H9 (cell line): ENCODE measurements around the gene MRPL14. TPM values are rescaled to one million over a fixed set of nuclear protein-coding genes. Genes with fewer than 3 reads are reported as not detected.

Experiments
- DNase-seq: peaks from one replicate; pipeline ENCODE4 v3.0.0-alpha.2; 2017
- H2AFZ ChIP-seq: one replicate; pipeline ENCODE4 v1.6.1; 2013; ENCODE audit warnings: mild to moderate bottlenecking, low read length, control low read depth, moderate library complexity
- H2AK5ac ChIP-seq: 2 replicates; pipeline ENCODE4 v1.6.1; 2013; ENCODE audit warnings: low read length, control low read depth, mixed read lengths; ENCODE audit not compliant: insufficient read length
- H2BK120ac ChIP-seq: one replicate; pipeline ENCODE4 v1.6.1; 2013; ENCODE audit warnings: low read depth, mild to moderate bottlenecking, low read length, control low read depth, inconsistent platforms; ENCODE audit not compliant: poor library complexity, severe bottlenecking
- H2BK12ac ChIP-seq: 2 replicates; pipeline ENCODE4 v1.6.1; 2013; ENCODE audit warnings: low read length, control low read depth, mixed read lengths, low read depth; ENCODE audit not compliant: insufficient read length
- H2BK15ac ChIP-seq: 2 replicates; pipeline ENCODE4 v1.6.1; 2013; ENCODE audit warnings: low read depth, low read length, control low read depth
- H2BK20ac ChIP-seq: one replicate; pipeline ENCODE4 v1.6.1; 2013; ENCODE audit warnings: low read depth, mild to moderate bottlenecking, low read length, control low read depth, inconsistent platforms; ENCODE audit not compliant: poor library complexity, severe bottlenecking
- H2BK5ac ChIP-seq: 2 replicates; pipeline ENCODE4 v1.6.1; 2013; ENCODE audit warnings: low read length, control low read depth, mixed read lengths; ENCODE audit not compliant: insufficient read length
- H3K14ac ChIP-seq: 2 replicates; pipeline ENCODE4 v1.6.1; 2013; ENCODE audit warnings: low read length, control low read depth; ENCODE audit not compliant: insufficient read depth
- H3K18ac ChIP-seq: 2 replicates; pipeline ENCODE4 v1.6.1; 2013; ENCODE audit warnings: low read depth, mild to moderate bottlenecking, mixed read lengths, low read length, control low read depth; ENCODE audit not compliant: insufficient read length
- H3K23ac ChIP-seq: 2 replicates; pipeline ENCODE4 v1.6.1; 2013; ENCODE audit warnings: low read length, control low read depth, mixed read lengths, low read depth; ENCODE audit not compliant: insufficient read length
- H3K23me2 ChIP-seq: 2 replicates; pipeline ENCODE4 v1.6.1; 2013; ENCODE audit warnings: low read depth, mild to moderate bottlenecking, mixed read lengths, low read length, control low read depth; ENCODE audit not compliant: insufficient read length, poor library complexity, severe bottlenecking
- H3K27ac ChIP-seq: 2 replicates; pipeline ENCODE4 v1.5.1; 2013; ENCODE audit warnings: low read length, control low read depth, mixed read lengths, low read depth; ENCODE audit not compliant: insufficient read length
- H3K27me3 ChIP-seq: 2 replicates; pipeline ENCODE4 v1.6.1; 2013; ENCODE audit warnings: low read length, control low read depth, inconsistent platforms; ENCODE audit not compliant: insufficient read depth
- H3K4ac ChIP-seq: 2 replicates; pipeline ENCODE4 v1.6.1; 2013; ENCODE audit warnings: low read depth, mild to moderate bottlenecking, control low read depth, inconsistent platforms, low read length, moderate library complexity
- H3K4me1 ChIP-seq: 2 replicates; pipeline ENCODE4 v1.6.1; 2013; ENCODE audit warnings: low read length, control low read depth, inconsistent platforms; ENCODE audit not compliant: insufficient read depth
- H3K4me2 ChIP-seq: 2 replicates; pipeline ENCODE4 v1.6.1; 2013; ENCODE audit warnings: low read length, control low read depth, mixed read lengths; ENCODE audit not compliant: insufficient read length, insufficient read depth
- H3K56ac ChIP-seq: 2 replicates; pipeline ENCODE4 v1.6.1; 2013; ENCODE audit warnings: low read depth, mild to moderate bottlenecking, mixed read lengths, low read length, control low read depth; ENCODE audit not compliant: insufficient read length
- H3K79me1 ChIP-seq: 2 replicates; pipeline ENCODE4 v1.6.1; 2013; ENCODE audit warnings: low read depth, mild to moderate bottlenecking, moderate library complexity, low read length, control low read depth, inconsistent platforms; ENCODE audit not compliant: insufficient read depth, poor library complexity, severe bottlenecking
- H3K79me2 ChIP-seq: 2 replicates; pipeline ENCODE4 v1.6.1; 2013; ENCODE audit warnings: low read length, control low read depth, inconsistent platforms; ENCODE audit not compliant: insufficient read depth
- H3K9ac ChIP-seq: 2 replicates; pipeline ENCODE4 v1.6.1; 2013; ENCODE audit warnings: low read length, control low read depth, mixed read lengths; ENCODE audit not compliant: insufficient read length; ENCODE audit errors: extremely low read depth
- H3K9me3 ChIP-seq: one replicate; pipeline ENCODE4 v1.6.1; 2013; ENCODE audit warnings: low read depth, low read length, inconsistent platforms; ENCODE audit not compliant: control insufficient read depth
- H3T11ph ChIP-seq: one replicate; pipeline ENCODE4 v1.6.1; 2013; ENCODE audit warnings: mild to moderate bottlenecking, low read length, control low read depth, inconsistent platforms
- H4K20me1 ChIP-seq: one replicate; pipeline ENCODE4 v1.6.1; 2013; ENCODE audit not compliant: control insufficient read depth, insufficient read length, insufficient read depth
- H4K5ac ChIP-seq: 2 replicates; pipeline ENCODE4 v1.6.1; 2013; ENCODE audit warnings: low read depth, mild to moderate bottlenecking, mixed read lengths, low read length, control low read depth; ENCODE audit not compliant: insufficient read length
- H4K8ac ChIP-seq: replicated peaks from 2 replicates; pipeline ENCODE4 v1.6.1; 2013; ENCODE audit warnings: low read length, control low read depth, mixed read lengths, low read depth; ENCODE audit not compliant: insufficient read length
- H4K91ac ChIP-seq: 2 replicates; pipeline ENCODE4 v1.6.1; 2013; ENCODE audit warnings: low read depth, mild to moderate bottlenecking, moderate library complexity, mixed read lengths, low read length, control low read depth; ENCODE audit not compliant: insufficient read length
- H3K27ac Mint-ChIP-seq, 3 experiments: 2 replicates in 2 of 3; 3 replicates in 1 of 3; pipeline ENCODE4 v1.8.0; 2020 to 2021; ENCODE audit warnings: mixed read lengths in 3 of 3, mild to moderate bottlenecking in 1 of 3, moderate library complexity in 1 of 3
- H3K27me3 Mint-ChIP-seq: 2 replicates; pipeline ENCODE4 v1.8.0; 2021; ENCODE audit warnings: low read depth, mild to moderate bottlenecking, moderate library complexity, mixed read lengths
- H3K36me3 Mint-ChIP-seq, 3 experiments: 2 replicates in 2 of 3; 3 replicates in 1 of 3; pipeline ENCODE4 v1.8.0; 2020 to 2021; ENCODE audit warnings: low read depth in 3 of 3, mixed read lengths in 3 of 3; ENCODE audit not compliant: insufficient read depth in 1 of 3
- H3K4me1 Mint-ChIP-seq, 2 experiments: 2 replicates each; pipeline ENCODE4 v1.8.0; 2020; ENCODE audit warnings: mixed read lengths in 2 of 2
- H3K4me3 Mint-ChIP-seq, 2 experiments: 2 replicates in 1 of 2; 3 replicates in 1 of 2; pipeline ENCODE4 v1.8.0; 2020 to 2021; ENCODE audit warnings: mild to moderate bottlenecking in 2 of 2, mixed read lengths in 2 of 2, moderate library complexity in 1 of 2
- H3K9me3 Mint-ChIP-seq, 2 experiments: 2 replicates in 1 of 2; 3 replicates in 1 of 2; pipeline ENCODE4 v1.8.0; 2020; ENCODE audit warnings: mild to moderate bottlenecking in 2 of 2, mixed read lengths in 2 of 2, moderate library complexity in 1 of 2
- CTCF ChIP-seq: fragments of 200-600 bp; sonication (generic); conservative IDR thresholded peaks from 3 replicates; pipeline ENCODE4 v1.8.0; 2021; ENCODE audit warnings: antibody characterized with exemption, mild to moderate bottlenecking
- WGBS: extraction: QIAGEN DNeasy Blood & Tissue Kit; methylation state at CpG from one replicate; pipeline ENCODE4 v1.1.7; 2013; ENCODE audit warnings: missing lambda C conversion rate, low lambda C conversion rate, mixed read lengths; ENCODE audit not compliant: insufficient read length; ENCODE audit errors: extremely low coverage; 5-methylcytosine and 5-hydroxymethylcytosine counted together
- total RNA-seq: library from RNA; stranded (reverse); gene quantifications from 2 replicates; pipeline ENCODE4 v1.2.1, GENCODE V29; 2021

Gene MRPL14
- total RNA-seq, 1 experiment from 2014 or later, result 80.1 TPM

DNA sequence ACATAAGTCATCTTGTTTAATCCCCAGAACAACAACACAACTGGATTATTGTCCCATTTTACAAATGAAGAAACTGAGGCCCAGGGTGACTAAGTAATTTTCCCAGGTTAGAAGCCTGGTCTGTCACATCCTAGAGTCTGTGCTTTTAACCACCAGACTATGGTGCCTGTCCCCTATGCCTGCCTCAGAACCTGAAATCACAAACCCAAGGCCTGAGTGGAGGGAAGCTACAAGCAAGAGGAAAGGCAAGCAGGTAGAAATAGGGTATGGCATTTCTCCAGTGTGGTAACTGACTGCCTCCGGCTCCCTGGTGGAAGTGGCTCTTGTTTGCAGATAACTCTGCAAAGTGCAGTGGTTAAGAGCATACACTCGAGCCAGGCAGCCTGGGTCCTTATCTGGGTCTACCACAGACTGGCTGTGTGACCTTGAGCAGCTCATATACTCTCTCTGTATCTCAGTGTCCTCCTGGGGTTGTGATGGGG lies 2.6 kb upstream of the MRPL14 start:
- H3K27ac ChIP-seq, result no peak overlapping the region
- H3K14ac ChIP-seq, result no peak overlapping the region
- no peaks in the 10 kb centered on the region for H3K9me3 ChIP-seq
- H3K27me3 ChIP-seq, result no peaks in the 10 kb centered on the region
- peaks cover 12% of the 10 kb centered on the region for H3K23me2 ChIP-seq
- Mint-ChIP-seq H3K9me3 (no peaks in the 10 kb centered on the region), H3K27me3 (no peaks in the 10 kb centered on the region; the same call in 1 of the 2 replicates), H3K4me1 (peaks cover 44 to 58% of the 10 kb centered on the region in 2 experiments), H3K4me3 (no peak overlapping the region), H3K27ac (no peak overlapping the region), H3K36me3 (peaks cover 5 to 9% (median 8%) of the 10 kb centered on the region in 3 experiments; a peak in 6 of 7 replicates)
- DNase-seq, result no peak
- H3K79me2 ChIP-seq, result peaks cover 20% of the 10 kb centered on the region; the same call in 1 of the 2 replicates
- no CpG with 5 or more reads among the region's 2 CpGs for WGBS
- no peak overlapping the region for H3T11ph ChIP-seq
- H3K4me1 ChIP-seq, result no peaks in the 10 kb centered on the region
- H2BK5ac ChIP-seq, result no peak overlapping the region
- no peak overlapping the region for H3K4me2 ChIP-seq
- H2BK20ac ChIP-seq, result no peak overlapping the region
- no peak overlapping the region for H2BK12ac ChIP-seq
- H2AK5ac ChIP-seq, result no peak overlapping the region
- H2BK120ac ChIP-seq, result no peak overlapping the region
- H2AFZ ChIP-seq, result no peak overlapping the region
- no peak overlapping the region for H4K5ac ChIP-seq
- H3K79me1 ChIP-seq, result no peaks in the 10 kb centered on the region
- no peak overlapping the region for H3K56ac ChIP-seq
- no peak overlapping the region for H3K9ac ChIP-seq
- peaks cover 3% of the 10 kb centered on the region for H4K20me1 ChIP-seq
- H4K8ac ChIP-seq, result no peak overlapping the region
- H4K91ac ChIP-seq, result no peak overlapping the region
- H3K18ac ChIP-seq, result no peak overlapping the region
- no peak overlapping the region for H3K4ac ChIP-seq
- no peak overlapping the region for H3K23ac ChIP-seq
- H2BK15ac ChIP-seq, result no peak overlapping the region
- no peak for TF ChIP-seq CTCF
